GM19452 (cell line): Measurements from ENCODE around the gene STUM.
"Not testable (repeated sequence)": the region's sequence is repeated elsewhere in the genome, so short reads cannot be mapped to it uniquely, and the experiment has no call there.

Experiments used
- ATAC-seq: cut with Tn5 transposase; IDR thresholded peaks from one replicate; pipeline ENCODE4 v1.9.1; 2021; ENCODE audit not compliant: unreplicated experiment

The STUM gene

DNA sequence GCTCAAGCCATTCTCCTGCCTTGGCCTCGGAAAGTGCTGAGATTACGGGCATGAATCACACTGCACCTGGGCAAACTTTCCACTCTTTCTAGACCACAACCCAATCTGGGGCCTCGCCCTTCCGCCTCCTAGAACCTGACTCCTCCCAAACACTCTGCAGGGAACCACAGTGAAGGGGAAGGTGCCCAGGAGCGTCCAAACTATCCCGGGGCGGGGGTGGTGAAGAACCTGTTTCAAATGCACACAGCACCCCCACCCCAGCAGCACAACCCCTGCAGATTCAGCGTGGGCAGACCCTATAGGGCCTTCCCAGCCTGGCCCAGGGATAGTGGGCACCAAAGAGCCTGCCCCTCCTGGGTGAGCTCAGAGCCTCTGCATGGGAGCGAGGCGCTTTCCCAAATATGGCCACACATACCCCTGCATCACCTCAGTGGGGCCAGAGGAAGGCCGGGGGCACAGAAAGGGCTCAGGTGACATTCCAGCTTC lies 86.9 kb downstream of the STUM start:
- ATAC-seq, result no peak

- ATAC-seq, result no peak
These were observed 88.2 kb downstream of the STUM start for GRCh38 chr1:226636847-226637096.

- ATAC-seq, result no peak
These were observed 88.8 kb downstream of the STUM start for GRCh38 chr1:226637147-226637935.

GRCh38 chr1:226638001-226638601 lies 89.5 kb downstream of the STUM start:
- ATAC-seq, result no peak

- no peak for ATAC-seq
These were observed 90.0 kb downstream of the STUM start for GRCh38 chr1:226638608-226639007.

- not testable (repeated sequence) for ATAC-seq
These were observed 90.6 kb downstream of the STUM start for GRCh38 chr1:226639206-226639605.

GRCh38 chr1:226639631-226640061 lies 91.1 kb downstream of the STUM start:
- no peak for ATAC-seq

- no peak for ATAC-seq
These were observed 92.0 kb downstream of the STUM start for GRCh38 chr1:226640321-226641136.

- no peak for ATAC-seq
These were observed 93.2 kb downstream of the STUM start for GRCh38 chr1:226641671-226642231.

- no peak for ATAC-seq
These were observed 93.9 kb downstream of the STUM start for GRCh38 chr1:226642421-226642820.

DNA sequence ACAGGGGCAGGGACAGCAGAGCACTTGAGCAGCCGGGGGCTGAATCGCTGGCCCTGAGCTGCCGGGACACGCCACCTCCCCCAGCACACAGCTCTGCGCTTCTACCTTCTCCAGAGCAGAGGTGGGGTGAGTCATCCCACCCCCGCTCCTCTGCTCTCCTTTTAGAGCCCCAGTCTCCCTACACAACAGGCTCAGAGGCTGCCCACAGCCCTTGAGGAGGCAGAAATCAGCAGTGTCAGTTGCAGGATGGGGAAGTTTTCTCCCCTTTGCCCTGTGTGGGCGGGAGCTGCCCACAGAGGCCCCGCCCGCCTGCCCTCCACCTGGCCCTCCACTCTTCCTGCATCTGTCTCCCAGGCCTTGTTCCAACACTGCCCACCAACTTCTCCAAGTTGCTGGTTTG lies 94.6 kb downstream of the STUM start:
- peak; percentile 56 for ATAC-seq

GRCh38 chr1:226643611-226644540 lies 95.3 kb downstream of the STUM start:
- ATAC-seq, result peak; percentile 47

DNA sequence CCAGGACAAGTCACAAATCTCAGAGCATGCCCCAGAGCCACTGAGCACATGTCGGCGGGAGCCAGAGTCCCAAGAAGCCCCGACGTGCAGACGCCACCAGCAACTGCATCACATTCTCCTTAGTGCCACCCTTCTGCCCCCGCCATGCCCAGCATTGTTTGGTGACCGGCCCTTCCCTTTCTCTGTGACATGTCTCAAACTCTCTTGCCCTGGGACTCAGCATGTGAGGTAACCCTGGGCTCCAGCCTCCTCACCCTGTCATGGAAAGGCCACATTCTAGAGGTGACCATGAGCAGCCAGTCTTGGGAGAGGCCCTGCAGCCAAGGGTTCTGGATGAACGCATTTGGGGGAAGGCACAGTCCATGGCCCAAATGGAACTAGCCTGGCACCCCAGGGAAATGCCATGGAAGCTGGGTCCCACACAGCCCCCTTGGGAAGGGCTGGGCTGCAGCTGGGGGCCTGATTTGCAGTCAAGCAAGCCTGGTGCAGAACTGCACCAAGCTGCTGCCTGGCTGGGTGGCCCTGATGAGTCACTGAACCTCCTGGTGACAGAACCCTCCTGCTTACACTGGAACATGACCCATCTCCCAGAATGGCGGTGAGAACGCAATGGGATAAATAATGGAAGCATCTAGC lies 96.1 kb downstream of the STUM start:
- ATAC-seq, result no peak

DNA sequence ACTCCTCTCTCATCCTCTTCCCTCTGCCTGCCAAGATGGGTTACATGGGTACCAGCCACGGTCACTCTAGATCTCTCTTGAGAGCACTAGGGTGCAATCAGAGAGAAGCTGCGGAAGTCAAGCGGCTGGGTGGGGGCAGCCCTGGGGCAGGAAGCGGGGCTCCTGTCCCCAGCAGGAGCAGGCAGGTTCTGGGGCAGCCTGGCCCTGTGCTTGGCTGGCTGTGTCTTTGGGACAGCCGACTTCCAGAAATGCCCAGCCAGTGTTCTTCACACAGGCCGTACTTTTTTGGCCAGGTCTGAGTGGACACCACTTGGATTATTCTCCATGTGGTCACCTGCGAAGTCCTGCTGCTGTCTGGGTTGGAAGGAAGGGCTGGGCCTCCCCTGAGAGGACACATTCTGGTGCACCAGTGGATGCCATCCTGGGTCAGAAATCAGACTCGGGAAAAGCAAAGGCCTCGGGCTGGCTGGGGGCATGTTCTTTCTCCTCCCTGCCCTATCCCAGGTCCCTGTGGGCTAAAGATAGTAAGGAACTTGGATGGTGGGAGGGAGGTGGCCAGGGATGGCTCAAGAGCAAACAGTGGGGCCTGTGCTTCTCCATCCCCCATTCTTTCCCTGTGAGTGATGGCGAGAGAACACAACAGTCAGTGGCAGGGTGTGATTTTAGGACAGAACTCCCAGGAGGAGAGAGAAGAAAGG lies 96.9 kb downstream of the STUM start:
- ATAC-seq, result no peak

DNA sequence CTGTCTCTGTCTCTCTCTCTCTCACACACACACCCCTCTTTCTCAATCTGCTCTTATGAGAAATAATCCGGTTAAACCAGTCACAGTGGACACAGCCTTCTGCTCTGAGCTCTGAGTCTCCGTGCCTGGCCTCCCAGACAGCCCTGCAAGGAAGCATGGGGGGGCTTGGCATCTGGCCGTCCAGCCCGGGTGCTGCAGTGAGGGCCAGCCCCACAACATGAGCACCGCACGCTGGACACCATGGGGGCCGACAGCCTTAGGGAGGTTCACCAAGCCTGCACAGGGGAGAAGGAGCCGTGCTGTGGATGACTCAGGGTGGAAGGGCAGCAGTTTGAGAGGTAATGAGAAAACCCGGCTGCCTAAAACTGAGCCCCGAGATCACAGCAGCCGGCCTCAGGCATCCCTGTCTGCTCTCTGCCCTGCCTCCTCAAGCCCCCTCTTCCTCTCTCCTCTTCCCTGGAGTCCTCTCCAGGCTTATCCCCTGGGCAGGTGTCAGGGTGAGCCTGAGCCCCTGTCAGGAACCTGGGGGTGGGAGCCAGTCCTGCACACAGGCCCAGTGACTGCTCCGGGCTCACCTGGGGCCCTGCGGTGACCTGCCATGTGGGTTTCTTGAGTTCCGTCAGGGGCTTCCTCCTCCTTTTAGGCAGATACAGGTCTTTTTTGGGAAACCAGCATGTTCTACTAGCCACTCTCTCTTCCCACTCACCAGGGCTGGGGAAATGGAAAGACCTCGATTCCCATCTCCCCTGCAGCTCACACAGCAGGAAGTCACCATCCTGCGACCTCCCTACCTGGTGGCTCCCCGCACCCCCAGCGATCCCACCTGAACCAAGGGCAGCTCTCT lies 97.7 kb downstream of the STUM start:
- ATAC-seq, result no peak

DNA sequence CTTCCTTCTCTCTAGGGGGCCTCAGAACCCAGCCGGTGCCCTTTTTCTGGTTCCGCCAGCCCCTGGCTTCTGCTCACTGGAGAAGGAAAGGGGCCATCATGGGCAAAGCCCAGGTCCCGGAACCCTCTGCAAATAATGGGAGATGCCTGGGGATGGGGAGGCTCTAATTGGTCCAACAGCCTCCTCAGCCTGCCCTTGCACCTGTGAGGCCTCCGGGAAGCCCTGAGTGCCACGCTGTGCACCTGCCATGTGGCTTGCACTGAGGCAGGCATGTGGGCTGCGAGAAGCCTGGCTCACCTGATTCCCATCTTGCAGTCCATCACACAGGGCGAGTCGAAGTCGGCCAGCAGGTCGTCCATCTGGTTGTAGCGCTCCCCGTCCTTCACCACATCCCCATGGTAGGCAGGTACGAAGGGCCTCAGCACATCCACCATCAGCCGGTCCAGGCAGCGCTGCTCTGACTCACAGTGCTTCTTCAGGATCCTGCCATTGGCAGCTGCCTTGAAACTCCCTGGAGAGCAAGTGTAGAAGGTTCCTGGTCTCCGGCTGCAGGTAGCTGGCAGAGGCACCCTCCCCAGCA lies 98.4 kb downstream of the STUM start:
- ATAC-seq, result no peak

DNA sequence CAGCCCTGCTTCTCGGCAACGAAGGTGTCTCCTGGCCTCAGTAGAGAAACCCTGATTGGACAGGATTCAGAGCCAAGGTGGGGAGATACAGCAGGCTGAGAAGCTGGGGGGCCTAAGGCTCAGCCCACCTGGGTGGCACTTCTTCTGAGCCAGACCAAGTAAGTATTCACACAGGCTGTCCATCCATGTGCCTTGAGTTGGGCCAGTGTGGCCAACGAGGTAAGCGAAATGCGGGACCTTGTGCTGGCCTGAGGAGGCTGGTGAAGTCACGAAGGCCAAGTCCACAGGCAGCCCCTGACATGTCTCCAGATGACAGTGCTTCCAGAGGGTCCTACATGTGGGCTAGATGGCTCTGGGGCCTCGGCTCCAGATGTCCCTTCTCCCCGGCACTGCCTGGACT lies 99.2 kb downstream of the STUM start:
- no peak for ATAC-seq

DNA sequence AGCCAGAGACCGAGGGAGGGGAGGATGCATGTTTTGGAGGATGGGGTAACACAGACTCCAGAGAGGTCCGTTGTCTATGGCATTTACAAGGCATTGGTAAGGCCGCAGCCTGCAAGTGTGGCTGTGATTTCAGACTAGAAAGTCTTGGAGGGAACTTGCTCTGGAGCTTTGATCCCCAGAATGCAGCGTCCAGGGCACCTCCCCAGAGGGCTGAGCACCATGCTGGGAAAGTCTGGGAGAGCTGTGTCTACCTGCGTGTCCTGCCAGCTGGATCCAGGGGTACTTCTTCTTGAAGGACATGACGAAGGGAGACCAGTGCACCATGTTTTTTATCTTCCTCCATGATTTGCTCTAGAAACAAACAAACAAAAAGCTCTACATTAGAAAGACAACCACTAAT lies 99.9 kb downstream of the STUM start:
- no peak for ATAC-seq
